Measurements from ENCODE around the gene POLRMT.
A peak's percentile ranks its signal among the peaks of the same experiment; 100 is the strongest.

POLRMT gene

DNA sequence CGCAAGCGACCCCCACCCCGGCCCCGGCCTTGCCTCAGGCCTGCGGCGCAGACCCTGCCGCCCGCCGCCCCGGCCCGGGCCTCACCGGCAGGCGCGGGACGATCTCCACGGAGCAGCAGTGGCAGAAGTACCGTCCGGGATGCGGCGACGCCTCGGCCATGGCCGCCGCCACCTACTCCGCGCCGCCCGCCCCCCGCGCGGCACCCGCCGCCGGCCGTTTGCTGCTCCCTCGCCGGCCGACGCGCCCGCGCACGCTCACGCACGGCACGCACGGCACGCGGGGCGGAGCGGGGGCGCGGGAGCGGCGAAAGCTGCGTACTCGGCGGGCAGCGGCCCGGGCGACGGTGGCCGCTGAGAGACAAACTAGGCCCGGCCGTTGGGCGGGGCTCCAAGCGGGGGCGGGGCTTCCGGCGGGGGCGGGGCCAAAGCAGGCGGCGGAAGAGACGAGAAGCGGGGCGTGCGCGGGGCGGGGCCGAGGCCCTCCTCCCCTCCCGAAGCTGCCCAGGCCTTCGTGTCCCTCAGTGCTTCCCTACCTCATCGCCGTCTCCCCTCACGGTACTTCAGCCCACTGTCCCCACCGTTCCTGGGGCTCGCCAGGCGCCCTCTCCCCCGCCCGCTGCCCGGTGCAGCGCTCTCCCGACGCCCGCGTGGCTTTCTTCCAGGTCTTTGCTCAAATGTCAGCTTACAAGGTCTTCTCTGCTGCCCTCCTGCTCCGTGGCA, 29.8 kb upstream of the POLRMT start, which contains the start of gene RNF126:
RNF126 (minus strand) TSS at position 253 of the 720 bp plus-strand sequence; CDS start at position 160, 93 bp downstream.
- peak; percentile 86 for DNase-seq

DNA sequence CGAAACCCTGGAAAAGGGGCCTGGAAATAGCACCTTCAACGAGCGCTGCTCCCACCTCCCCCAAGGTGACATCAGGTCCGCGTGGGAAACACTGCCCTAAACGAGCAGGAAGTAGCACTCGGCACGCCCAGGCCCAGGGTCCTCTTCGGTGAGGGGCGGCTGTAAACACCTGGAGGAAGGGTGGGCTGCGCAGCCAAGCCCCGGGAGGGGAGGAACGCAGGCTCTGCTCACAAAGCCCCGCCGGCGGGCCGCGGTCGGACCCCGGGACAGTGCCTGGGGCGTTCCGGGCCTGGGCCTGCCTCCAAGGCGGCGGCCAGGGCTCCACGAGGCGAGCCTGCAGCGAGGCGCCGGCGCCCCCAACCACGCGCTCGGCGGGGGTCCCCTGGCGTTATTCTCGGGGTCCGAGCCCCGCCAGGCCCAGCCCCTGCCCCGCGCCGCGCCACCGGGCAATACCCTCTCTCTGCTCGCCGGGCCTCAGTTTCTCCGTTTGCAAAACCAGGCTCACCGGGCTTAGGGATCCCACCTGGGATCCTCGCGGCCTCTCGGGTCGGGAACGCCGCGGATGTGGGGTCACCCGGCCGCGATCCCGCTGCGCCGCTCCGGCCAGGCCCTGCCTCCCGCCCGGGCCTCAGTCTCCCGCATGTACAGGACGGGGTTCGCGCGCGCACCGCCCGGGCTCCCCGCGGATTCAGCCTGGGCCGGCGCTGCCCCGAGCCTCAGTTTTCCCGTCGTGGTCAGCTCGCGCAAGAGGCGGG, 29.0 kb upstream of the POLRMT start:
- peak; percentile 47 for DNase-seq

DNA sequence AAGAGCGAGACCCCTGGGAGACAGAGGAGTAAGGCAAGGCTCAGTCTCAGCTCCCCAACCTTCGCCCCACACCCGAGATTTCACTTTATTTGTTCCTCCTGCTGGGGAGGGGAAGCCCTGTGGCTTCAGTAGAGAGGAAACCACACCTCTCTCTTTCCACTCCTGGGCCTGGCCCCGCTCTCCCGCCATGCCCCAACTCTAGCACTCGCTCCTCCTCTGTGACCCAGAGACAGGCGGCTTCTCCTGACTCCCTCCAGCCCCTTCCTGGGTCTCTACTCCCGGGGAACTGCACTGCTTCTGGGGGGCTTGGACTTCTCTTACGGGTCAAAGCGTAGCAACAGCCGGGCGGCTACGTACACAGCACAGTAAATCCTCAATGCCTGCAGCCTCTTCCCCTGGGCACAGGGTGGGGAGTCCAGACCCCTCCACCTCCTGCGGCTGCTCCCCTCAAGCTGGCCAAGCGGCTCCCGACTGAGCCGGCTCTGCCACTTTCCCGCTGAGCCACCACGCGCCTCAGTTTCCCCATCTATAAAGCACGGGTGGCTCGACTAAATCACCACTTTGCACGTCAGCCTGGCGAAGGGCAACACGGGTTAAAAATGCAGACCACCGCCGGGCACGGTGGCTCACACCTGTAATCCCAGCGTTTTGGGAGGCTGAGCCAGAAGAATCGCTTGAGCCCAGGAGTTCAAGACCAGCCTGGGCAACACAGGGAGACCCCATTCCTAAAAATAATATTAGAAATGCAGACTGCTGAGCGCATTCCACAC, 28.3 kb upstream of the POLRMT start:
- DNase-seq, result no peak

DNA sequence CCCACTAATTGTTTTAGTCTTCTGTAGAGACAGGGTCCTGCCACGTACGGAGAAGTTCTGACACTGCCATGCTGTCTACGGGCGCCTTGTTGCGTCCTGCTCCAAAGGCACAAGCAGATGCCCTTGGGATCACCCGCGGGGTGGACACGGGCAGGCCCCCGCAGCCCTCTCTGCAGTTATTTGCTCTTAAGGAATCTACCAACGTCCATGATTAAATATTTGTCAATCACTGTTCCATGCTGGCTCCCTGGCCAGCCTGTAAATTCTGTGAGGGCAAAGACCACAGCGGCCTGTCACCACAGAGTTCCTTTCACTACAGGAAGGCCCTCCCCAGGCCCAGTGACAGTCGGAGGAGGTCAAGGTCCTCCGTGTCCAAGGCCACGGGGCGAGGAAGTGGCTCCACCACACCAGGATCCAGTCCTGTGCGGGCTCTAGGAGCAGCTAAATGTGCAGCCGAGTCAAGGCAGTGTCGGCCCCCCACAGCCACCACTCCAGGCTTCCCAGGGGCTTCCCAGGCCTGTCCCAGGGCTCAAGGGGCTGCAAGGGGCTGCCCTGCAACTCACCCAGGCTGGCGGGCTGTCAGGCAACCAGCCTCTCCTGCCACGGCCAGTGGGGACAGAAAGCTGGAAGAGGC, 27.6 kb upstream of the POLRMT start:
- no peak for DNase-seq

DNA sequence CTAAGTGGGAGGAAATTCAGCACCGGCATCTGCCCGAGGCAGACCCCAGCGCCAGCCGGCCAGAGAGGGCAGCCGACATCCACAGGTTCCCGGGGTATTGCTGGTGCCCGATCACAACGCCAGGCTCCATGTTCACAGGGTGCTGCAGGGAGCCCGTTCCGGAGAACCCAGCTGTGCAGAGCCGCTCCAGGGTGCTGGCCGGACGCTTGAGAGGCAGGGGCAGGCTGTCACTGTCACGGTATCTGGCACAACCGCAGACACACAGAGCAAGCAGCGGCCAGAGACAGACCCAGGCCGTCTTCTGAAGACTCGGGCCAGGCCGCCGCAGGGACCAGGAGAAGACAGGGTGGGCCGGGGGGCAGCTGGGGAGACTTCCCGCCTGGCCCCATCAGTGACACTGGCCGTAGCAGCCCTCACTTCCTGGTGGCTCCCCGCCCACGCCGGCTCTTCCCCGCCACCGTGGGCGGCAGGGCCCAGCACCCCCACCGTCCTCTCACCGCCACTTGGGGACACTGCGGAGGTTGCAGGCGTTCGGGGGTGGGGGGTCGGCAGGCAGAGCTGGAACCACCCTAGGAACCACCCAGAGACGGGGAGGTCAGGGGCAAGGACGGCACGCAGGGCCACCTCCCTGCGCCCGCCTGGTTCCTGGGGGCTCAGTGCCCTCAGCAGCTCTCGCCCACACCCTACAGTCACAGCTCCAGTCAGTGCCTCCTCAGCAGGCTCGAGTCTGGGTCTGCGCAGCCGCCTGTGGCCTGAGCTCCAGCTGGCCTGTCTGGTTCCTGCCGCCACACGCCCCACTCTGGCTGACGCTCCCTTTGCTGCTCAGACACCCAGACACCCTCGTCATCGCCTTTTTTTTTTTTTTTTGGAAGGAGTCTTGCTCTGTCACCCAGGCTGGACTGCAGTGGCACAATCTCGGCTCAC, 25.8 kb upstream of the POLRMT start:
- no peak for DNase-seq

DNA sequence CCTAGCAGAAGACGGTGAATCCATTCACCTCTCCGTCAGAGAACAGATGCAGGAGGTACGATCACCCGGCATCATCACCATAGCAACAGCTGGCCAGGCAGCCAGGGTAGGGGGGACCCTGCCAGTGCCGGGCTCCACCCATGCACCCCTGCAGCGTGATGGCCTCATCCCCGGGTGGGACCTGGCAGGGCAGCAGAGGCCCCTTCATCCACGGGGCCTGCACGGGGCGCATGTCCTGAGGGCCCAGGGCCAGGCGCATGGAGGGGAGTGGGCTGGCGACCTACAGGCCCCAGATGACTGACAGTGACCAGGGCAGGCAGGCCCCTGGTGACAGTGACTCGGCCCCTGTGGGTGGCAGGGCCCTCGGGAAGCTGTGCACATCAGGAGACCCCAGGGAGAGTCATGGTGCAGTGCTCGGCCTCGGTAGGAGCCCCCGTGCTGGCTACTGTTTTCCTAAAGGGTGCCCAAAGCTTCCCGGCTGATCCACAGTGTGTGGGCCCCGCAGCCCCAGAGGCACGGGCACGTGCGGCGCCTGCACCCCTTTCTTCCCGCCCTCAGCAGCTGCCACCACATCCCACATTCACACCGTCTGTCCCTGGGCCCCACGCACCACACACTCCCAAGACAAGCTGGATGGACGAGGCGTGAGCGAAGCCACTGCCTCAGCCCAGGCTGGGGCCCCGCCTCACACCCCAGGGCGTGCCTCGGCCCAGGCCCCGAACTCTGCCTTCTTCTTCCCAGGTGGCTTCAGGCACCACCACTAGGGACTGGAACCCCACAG, 24.9 kb upstream of the POLRMT start:
- DNase-seq, result no peak

DNA sequence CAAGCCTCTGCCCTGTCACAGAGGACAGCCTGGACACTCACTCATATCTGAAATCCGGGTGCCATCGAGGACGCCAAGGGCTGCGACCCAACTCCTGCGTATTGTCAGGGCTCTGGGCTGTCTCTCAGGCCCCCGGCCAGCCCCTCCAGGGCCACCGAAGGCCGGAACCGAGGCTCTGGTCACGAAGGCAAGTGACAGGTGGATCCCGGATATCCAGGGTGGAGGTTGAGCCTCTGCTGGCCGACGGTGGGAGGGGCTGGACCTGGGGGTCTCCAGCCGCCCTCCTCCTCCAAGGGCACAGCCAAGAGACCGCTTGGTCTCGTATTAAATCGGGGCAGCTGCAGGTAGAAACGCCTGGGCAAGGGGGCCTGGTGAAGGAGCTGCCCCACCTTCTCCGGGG, 24.3 kb upstream of the POLRMT start:
- no peak for DNase-seq

DNA sequence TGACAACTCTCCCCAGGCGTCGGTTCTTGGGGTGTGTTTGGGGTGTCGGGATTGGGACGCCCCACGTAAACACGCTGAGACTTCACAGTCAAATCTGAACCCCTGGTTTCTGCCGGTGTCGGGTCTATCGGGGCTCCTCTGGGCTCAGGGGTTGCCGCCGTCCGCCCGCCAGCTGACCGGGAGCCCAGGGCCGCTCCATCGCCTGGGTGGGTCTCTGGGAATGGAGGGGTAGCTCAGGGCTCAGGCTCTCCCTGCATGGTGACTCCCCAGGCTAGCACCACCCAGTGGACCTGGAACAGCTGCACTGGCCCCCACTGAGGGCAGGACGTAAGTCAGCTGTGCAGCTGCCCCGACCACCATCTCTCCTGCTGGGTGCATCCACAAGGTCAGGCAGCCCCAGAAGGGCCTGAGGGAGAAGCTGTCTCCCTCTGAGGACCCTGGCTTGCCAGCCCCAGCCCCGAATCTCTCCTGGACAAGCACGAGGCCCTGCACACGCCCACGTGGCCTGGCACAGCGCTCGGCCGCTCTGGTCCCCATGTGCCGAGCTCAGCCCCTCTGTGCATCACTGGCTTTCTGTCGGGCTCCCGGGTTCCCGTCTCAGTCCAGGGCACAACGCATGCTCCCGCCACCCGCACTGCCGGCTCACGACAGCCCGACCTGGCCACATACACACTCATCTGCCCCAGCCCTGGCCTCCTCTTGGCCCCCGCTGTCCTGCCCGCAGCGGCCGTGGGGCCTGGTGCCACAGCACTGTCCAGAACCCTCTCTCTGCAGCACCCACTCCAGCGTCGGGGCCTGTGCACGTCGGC, 23.6 kb upstream of the POLRMT start:
- no peak for DNase-seq

DNA sequence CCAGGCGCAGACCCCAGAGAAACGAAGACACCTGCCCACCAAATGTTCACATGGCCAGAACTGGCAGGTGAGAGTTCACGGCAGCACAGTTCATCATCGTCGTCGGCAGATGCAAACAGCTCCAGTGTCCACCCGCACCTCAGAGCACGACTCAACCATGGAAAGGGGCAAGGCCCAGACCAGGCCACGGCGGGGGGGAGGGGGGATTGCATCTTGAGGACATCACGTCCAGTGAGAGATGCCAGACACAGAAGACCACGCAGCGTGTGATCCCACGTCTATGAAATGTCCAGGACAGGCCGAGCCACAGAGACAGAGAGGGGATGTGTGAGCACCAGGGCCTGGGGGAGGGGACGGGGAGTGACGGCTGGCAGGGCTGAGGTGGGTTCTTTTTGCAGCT, 22.4 kb upstream of the POLRMT start:
- DNase-seq, result no peak

DNA sequence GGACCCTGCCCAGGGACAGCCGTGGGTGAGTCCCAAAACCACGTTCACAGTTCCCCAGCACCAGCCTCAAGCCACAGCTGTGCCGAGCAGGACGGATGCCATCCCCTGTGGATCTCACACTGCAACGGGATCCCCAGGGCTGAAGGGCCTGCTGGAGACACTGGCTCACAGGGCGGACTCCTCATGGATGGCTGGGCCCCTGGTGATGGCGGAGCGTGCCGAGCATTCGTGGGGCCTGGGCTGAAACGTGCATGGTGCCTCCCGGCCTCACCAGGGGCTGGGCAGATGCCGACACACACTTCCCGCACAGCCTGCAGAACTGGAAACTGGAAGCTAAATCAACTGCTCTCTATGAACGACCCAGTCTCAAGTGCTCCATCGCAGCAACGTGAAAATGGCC, 20.1 kb upstream of the POLRMT start:
- no peak for DNase-seq

DNA sequence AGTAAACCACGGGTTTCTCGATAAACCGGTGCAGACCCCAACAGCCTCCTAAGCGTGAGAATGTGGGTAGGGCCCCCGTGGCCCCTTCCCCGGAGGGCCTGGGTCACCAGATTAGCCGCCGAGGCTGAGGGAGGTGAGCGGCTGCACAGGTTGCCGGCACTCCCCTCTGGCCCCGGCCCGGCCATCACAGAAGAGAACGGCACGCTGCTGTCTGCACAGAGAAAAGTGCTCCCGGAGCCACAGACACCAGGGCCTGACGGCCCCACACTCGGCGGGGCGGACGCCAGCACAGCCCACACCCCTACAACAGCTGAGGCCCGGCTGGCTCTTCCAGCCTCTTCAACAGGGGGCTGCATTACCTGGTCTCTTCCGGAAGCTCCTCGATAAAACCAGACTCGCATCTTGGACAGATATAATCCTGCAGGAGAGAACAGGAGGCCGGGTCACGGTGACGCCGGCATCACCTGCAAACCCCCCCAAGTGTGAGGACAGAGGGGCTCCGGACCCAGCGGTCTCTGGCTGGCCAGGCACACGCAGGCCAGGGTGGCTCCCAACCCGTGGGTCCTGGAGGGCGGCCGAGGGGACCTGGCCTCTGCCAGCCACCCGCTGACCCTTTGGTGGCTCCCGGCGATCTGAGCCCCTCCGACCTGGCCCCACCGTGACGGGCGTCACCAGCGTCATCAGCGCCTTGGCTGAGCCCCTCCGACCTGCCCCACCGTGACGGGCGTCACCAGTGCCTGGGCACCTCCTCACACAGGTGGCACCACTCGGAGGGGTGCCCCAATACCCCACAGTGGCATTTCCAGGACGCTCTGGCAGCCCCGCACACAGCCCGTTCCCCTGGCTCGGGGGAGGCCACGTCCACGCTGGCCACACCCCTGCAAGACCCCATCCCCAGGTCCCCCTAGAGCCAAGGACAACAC, 19.4 kb upstream of the POLRMT start:
- no peak for DNase-seq

DNA sequence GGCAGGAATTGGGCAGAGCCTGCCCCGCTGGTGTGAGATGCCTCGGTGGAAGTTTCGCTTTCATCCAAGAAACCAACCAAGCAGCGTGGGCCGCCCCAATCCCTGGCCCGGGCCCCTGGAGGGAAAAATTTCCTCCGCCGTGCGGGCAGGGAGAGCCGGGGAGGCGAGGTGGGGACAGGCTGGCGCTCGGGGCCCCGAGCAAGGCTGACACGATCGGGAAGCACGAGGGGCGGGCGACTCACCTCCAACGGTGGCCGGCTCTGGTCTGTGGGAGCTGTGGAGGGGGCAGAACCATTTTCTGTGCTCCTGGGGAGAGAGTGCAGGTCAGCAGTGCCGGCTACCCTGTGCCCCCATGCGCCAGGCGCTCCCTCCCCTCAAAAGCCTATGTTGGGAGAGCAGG, 18.7 kb upstream of the POLRMT start:
- no peak for DNase-seq

DNA sequence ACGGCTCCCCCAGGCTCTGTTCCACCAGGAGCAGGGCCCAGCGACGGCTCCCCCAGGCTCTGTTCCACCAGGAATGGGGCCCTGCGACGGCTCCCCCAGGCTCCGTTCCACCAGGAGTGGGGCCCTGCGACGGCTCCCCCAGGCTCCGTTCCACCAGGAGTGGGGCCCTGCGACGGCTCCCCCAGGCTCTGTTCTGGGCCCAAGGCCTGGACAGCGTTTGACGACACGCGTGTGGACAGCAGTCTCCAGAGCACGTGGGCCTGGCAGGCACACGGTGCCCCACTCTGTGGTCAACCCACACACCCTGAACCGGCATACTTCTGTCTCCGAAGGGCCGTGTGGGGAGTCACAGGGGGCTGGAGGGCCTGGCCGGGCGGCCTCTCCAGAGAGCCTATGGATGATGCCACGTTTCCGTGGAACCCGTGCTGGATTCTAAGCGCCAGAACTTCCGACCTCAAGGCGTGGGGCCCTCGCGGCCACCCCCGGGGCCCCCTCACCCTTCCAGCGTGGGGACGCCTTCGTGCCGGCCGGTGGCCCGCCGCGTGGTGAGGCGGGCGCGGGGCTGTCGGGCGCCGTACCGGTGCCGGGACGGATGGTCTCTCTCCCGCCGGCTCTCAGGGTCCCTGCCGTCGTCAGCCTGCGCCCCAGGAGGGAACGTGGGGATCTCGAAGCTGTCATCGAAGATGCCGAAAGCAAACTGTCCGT, 17.9 kb upstream of the POLRMT start:
- DNase-seq, result no peak

DNA sequence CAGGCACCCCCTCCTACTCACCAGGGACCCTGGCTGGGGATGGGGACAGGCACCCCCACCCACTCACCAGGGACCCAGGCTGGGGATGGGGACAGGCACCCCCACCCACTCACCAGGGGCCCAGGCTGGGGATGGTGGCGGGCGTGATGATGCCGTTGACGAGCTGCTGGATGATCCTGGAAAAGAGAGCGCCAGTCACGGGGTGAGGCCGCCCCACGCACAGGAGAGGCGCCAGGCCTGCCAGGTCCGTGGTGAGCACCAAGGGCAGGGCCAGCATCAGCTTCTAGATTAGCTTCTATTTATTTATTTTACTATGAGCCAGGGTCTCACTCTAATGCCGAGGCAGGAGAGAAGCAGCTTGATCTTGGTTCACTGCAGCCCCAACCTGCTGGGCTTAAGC, 16.8 kb upstream of the POLRMT start:
- no peak for DNase-seq

DNA sequence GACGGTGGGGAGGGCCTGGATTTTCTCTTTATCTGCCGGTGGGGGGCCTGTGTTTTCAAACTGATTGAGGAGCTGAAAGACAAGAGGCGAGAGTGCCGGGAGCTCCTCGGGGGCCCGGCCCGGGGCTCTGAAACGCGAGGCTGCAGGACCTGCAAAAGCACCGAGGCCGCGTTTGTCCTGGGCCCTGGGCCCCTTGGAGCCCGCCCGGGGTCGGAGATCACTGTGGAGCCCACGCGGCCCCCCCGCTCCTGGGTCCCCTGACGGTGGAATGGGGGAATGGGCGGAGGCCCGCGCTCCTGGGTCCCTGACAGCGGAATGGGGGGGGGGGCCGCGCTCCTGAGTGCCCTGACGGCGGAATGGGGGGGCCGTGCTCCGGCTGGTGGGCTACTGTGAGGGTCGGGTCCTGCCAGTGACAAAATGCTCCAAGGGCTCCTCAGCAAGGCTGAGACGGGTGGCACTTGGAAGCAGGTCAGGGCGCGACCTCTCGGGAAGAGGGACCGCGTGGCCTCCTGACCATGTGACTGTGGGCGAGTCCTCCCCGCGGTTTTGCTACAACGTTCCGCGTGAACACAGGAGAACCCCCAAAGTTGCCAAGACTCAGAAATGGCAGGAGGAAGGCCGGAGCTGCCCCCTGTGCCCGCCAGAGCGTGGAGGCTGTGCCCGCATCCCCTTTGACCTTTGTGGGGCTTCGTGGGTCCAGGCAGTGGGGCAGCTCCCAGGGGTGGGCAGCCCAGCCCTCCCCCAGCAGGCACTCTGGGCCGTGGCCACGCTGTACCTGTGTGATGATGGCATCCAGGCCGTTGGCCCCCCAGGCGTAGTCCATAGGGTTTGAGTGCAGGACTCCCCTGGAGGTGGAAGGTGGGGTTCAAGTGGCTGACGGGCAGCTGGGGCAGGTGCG, 15.8 kb upstream of the POLRMT start:
- no peak for DNase-seq

DNA sequence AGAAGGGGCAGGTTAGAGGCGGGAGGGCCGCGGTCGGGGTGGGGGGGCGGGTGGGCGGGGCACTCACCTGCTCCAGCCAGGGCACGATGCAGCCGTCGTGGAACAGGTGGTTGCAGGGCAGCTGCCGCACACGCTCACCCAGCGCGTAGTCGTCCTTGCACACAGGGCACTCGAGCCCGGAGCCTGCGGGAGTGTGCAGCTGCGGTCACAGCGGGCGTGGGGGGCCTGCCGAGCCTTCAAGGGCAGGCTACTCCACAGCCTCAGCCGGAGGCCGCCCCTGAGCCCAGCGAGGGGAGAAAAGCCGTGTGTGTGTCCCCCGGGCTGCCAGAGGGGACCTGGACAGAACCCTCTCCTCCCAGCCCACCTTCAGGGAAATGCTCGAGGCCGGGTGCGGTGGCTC, 15.0 kb upstream of the POLRMT start:
- DNase-seq, result no peak

DNA sequence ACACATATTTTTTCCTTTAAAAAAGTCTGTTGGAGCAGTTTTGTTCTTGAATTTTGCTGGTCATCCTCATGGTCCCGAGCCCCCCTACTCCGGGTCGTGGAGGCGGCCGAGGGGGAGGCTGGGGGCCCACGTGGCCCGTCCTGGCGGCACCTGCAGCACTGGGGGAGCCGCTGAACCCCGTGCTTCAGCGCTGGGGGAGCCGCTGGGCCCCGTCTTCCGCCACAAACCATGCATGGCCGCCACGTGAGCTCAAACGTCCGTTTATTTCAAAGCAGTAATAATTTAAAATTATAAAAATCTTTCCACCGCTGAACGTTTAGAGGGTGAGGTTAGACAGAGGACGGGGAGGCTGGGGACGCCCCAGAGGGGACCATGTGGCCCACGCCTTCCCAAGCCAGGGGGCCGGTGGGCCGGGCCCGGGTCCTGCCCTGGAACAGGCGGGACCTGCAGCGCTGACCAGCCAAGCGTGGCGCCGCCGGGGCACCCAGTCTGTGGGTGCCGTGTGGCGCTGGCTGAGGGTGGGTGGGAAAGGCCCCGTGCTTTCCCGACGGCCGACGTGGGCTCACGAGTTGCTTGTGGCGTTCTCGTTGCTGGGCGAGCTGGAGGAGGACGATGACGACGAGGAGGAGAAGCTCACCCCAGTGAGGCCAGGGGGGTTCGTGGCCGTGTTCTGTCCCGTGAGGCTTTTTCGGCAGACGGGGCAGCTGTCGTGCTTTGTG, 14.4 kb upstream of the POLRMT start:
- DNase-seq, result no peak

Data from COR-L47 (cell line).